Cardiac fibroblast (primary cell): ENCODE results near the gene ZNHIT1.
"Not testable (repeated sequence)": the region's sequence is repeated elsewhere in the genome, so short reads cannot be mapped to it uniquely, and the experiment has no call there.

Experiments used
- DNase-seq, 2 donors: peaks; one replicate each; pipeline versions ENCODE4 v3.0.0 to v3.0.0-alpha.2; 2010; ENCODE audit warnings: low read depth in 2 of 2
- H3K4me3 ChIP-seq, 2 donors: replicated peaks in 1 of 2; 1 replicate in 1 of 2; 2 replicates in 1 of 2; pipeline ENCODE4 v1.5.1; 2011; ENCODE audit warnings: low read depth in 2 of 2, low read length in 2 of 2, mild to moderate bottlenecking in 2 of 2, moderate library complexity in 1 of 2
- CTCF ChIP-seq: IDR thresholded peaks from one replicate; pipeline ENCODE4 v1.5.1; 2011; ENCODE audit warnings: low read depth, mild to moderate bottlenecking, low read length, inconsistent platforms

Gene ZNHIT1

GRCh38 chr7:101200862-101201599 lies 16.9 kb upstream of the ZNHIT1 start, which contains the start of gene MOGAT3:
MOGAT3 (minus strand) TSS chr7:101201036; CDS start chr7:101200854, 182 bp downstream.
- no peak for DNase-seq
- H3K4me3 ChIP-seq: no peak within 1 kb of the TSS
- no peak for TF ChIP-seq CTCF

GRCh38 chr7:101201695-101202602 lies 16.0 kb upstream of the ZNHIT1 start:
- no peak for TF ChIP-seq CTCF
- no peak overlapping the region for H3K4me3 ChIP-seq
- no peak for DNase-seq

- no peak for DNase-seq
- TF ChIP-seq CTCF: no peak
- H3K4me3 ChIP-seq: no peak overlapping the region
Observed at GRCh38 chr7:101202603-101202918, 15.4 kb upstream of the ZNHIT1 start.

GRCh38 chr7:101203740-101204738 lies 13.9 kb upstream of the ZNHIT1 start:
- DNase-seq: peak; percentile 26 to 48
- not testable (repeated sequence) for H3K4me3 ChIP-seq

- DNase-seq: no peak
- H3K4me3 ChIP-seq: no peak overlapping the region
- no peak for TF ChIP-seq CTCF
Observed at GRCh38 chr7:101205901-101206664, 11.9 kb upstream of the ZNHIT1 start.

- no peak for DNase-seq
- no peak overlapping the region for H3K4me3 ChIP-seq
- no peak for TF ChIP-seq CTCF
Observed at GRCh38 chr7:101206665-101207042, 11.3 kb upstream of the ZNHIT1 start.
